Naive thymus-derived CD4-positive, alpha-beta T cell (primary cell): ENCODE data around the gene CDH13. TPM values are rescaled to one million over a fixed set of nuclear protein-coding genes. Genes with fewer than 3 reads are reported as not detected.

Source experiments
- ATAC-seq: fragments of 150-1000 bp; cut with Tn5 transposase; 2 replicates; pipeline ENCODE4 v1.10.0; 2021; ENCODE audit warnings: mild to moderate bottlenecking, moderate library complexity
- CTCF ChIA-PET: fragments of 350-600 bp; sonication (Branson Sonifier 250); formaldehyde crosslinking; loops from one replicate; lab custom pipeline; 2021; ENCODE audit warnings: antibody characterized with exemption; lab: Charles Lee
- POLR2A ChIA-PET: fragments of 350-600 bp; sonication (Branson Sonifier 250); formaldehyde crosslinking; loops from one replicate; lab custom pipeline; 2021; ENCODE audit warnings: antibody characterized with exemption, inconsistent platforms; lab: Charles Lee
- DNase-seq, 9 donors: peaks; one replicate each; pipeline versions ENCODE4 v3.0.0 to v3.0.0-alpha.2; 2020 to 2022; ENCODE audit warnings: mixed read lengths in 1 of 9
- H3K27ac ChIP-seq: one replicate; pipeline ENCODE4 v1.7.0; 2013; ENCODE audit warnings: mild to moderate bottlenecking, low read depth, low read length, moderate library complexity
- H3K27me3 ChIP-seq, 2 donors: one replicate each; pipeline ENCODE4 v1.7.0; 2013; ENCODE audit warnings: low read length in 2 of 2, mild to moderate bottlenecking in 2 of 2, moderate library complexity in 2 of 2; ENCODE audit not compliant: control insufficient read depth in 2 of 2, insufficient read depth in 2 of 2
- H3K36me3 ChIP-seq, 3 experiments: 1 replicate in 2 of 3; 2 replicates in 1 of 3; pipeline ENCODE4 v1.7.0; 2013; ENCODE audit warnings: low read length in 3 of 3, mild to moderate bottlenecking in 3 of 3, moderate library complexity in 1 of 3; ENCODE audit not compliant: insufficient read depth in 3 of 3, control insufficient read depth in 2 of 3
- H3K4me1 ChIP-seq, 2 donors: one replicate each; pipeline ENCODE4 v1.7.0; 2013; ENCODE audit warnings: low read length in 2 of 2, mild to moderate bottlenecking in 2 of 2, moderate library complexity in 1 of 2; ENCODE audit not compliant: control insufficient read depth in 2 of 2, insufficient read depth in 2 of 2
- H3K4me3 ChIP-seq: 2 replicates; pipeline ENCODE4 v1.7.0; 2013; ENCODE audit warnings: mild to moderate bottlenecking, low read length
- H3K9me3 ChIP-seq, 3 experiments: 1 replicate in 2 of 3; 2 replicates in 1 of 3; pipeline ENCODE4 v1.7.0; 2013; ENCODE audit warnings: low read length in 3 of 3; ENCODE audit not compliant: control insufficient read depth in 2 of 3
- H3K27ac Mint-ChIP-seq, 9 donors: one replicate each; pipeline ENCODE4 v1.8.0; 2020 to 2022; ENCODE audit warnings: mixed read lengths in 9 of 9, mild to moderate bottlenecking in 8 of 9, moderate library complexity in 5 of 9, inconsistent platforms in 2 of 9
- H3K27me3 Mint-ChIP-seq, 5 donors: one replicate each; pipeline ENCODE4 v1.8.0; 2021 to 2022; ENCODE audit warnings: mixed read lengths in 5 of 5, mild to moderate bottlenecking in 1 of 5
- H3K36me3 Mint-ChIP-seq, 5 donors: one replicate each; pipeline ENCODE4 v1.8.0; 2020 to 2022; ENCODE audit warnings: mixed read lengths in 5 of 5, mild to moderate bottlenecking in 3 of 5, inconsistent platforms in 1 of 5
- H3K4me1 Mint-ChIP-seq, 7 donors: one replicate each; pipeline ENCODE4 v1.8.0; 2020 to 2022; ENCODE audit warnings: mixed read lengths in 7 of 7, mild to moderate bottlenecking in 3 of 7, inconsistent platforms in 1 of 7
- H3K4me3 Mint-ChIP-seq, 10 donors: one replicate each; pipeline ENCODE4 v1.8.0; 2020 to 2022; ENCODE audit warnings: mild to moderate bottlenecking in 10 of 10, mixed read lengths in 10 of 10, moderate library complexity in 6 of 10, inconsistent platforms in 2 of 10
- H3K9me3 Mint-ChIP-seq, 11 donors: one replicate each; pipeline ENCODE4 v1.8.0; 2020 to 2022; ENCODE audit warnings: mixed read lengths in 11 of 11, mild to moderate bottlenecking in 4 of 11, inconsistent platforms in 1 of 11, moderate library complexity in 1 of 11
- intact Hi-C, 2 donors: fragments of 100-400 bp; cut with micrococcal nuclease; formaldehyde crosslinking; loops; one replicate each; pipeline ENCODE4 v1.15.1; 2023
- polyA plus RNA-seq, 2 donors: library from polyadenylated mRNA; unstranded; fragments of 300-500 nt; fragmentation: Illumina TruSeq; gene quantifications; one replicate each; pipeline ENCODE4 v1.2.3, GENCODE V29; 2021
- total RNA-seq, 6 experiments: library from RNA in 5 of 6; stranded (reverse) in 5 of 6; gene quantifications; 1 replicate in 5 of 6; 2 replicates in 1 of 6; pipeline ENCODE4 v1.2.3 and lab custom pipeline; 2021 to 2026

The CDH13 gene
- total and polyA plus RNA-seq, 7 experiments from 2014 or later: not detected

- ATAC-seq (no peak), DNase-seq (no peak)
- Histone ChIP-seq H3K4me3 (no peak overlapping the region), H3K27ac (no peak overlapping the region), H3K4me1 (peaks cover 27 to 43% of the 10 kb centered on the region in 2 donors), H3K36me3 (no peaks in the 10 kb centered on the region), H3K9me3 (no peaks in the 10 kb centered on the region), H3K27me3 (no peaks in the 10 kb centered on the region)
- Mint-ChIP-seq H3K36me3 (peaks cover 0 to 21% (median 0%) of the 10 kb centered on the region in 5 donors), H3K27me3 (peaks cover 0 to 29% (median 0%) of the 10 kb centered on the region in 5 donors), H3K9me3 (peaks cover 0 to 6% (median 0%) of the 10 kb centered on the region in 11 donors), H3K4me1 (peaks cover 21 to 50% (median 44%) of the 10 kb centered on the region in 7 donors), H3K4me3 (peak overlapping the region in 3 of 10 donors; percentile 28 to 74 (median 30)), H3K27ac (peak overlapping the region in 5 of 9 donors; percentile 19 to 73 (median 39))
- intact Hi-C loops: no loop called here
- ChIA-PET POLR2A (no interaction called here), CTCF (no interaction called here)
Observed at GRCh38 chr16:82660075-82660645, 33.4 kb downstream of the CDH13 start.

GRCh38 chr16:82660966-82661365 lies 34.2 kb downstream of the CDH13 start:
- Histone ChIP-seq H3K27me3 (no peaks in the 10 kb centered on the region), H3K4me1 (peaks cover 21 to 37% of the 10 kb centered on the region in 2 donors), H3K4me3 (no peak overlapping the region), H3K36me3 (no peaks in the 10 kb centered on the region), H3K9me3 (no peaks in the 10 kb centered on the region), H3K27ac (no peak overlapping the region)
- ATAC-seq (no peak), DNase-seq (no peak)
- Mint-ChIP-seq H3K27ac (peak overlapping the region in 1 of 9 donors; percentile 9), H3K9me3 (peaks cover 0 to 5% (median 0%) of the 10 kb centered on the region in 11 donors), H3K4me1 (peaks cover 16 to 42% (median 37%) of the 10 kb centered on the region in 7 donors), H3K4me3 (no peak overlapping the region), H3K36me3 (peaks cover 0 to 20% (median 0%) of the 10 kb centered on the region in 5 donors), H3K27me3 (peaks cover 0 to 35% (median 0%) of the 10 kb centered on the region in 5 donors)
- ChIA-PET POLR2A (no interaction called here), CTCF (no interaction called here)
- intact Hi-C loops: no loop called here

- CTCF ChIA-PET: no interaction called here
- Mint-ChIP-seq H3K4me1 (peaks cover 8 to 15% (median 10%) of the 10 kb centered on the region in 7 donors), H3K27me3 (peaks cover 0 to 46% (median 0%) of the 10 kb centered on the region in 5 donors), H3K4me3 (no peak overlapping the region), H3K27ac (no peak overlapping the region), H3K9me3 (peaks cover 0 to 3% (median 0%) of the 10 kb centered on the region in 11 donors), H3K36me3 (peaks cover 0 to 9% (median 0%) of the 10 kb centered on the region in 5 donors)
- intact Hi-C loops: no loop called here
- Histone ChIP-seq H3K4me3 (no peak overlapping the region), H3K27ac (no peak overlapping the region), H3K36me3 (no peaks in the 10 kb centered on the region), H3K4me1 (peaks cover 3 to 6% of the 10 kb centered on the region in 2 donors), H3K27me3 (no peaks in the 10 kb centered on the region), H3K9me3 (no peaks in the 10 kb centered on the region)
- POLR2A ChIA-PET: interaction anchor here (1.2 kb wide), 1 partner anchor 8 kb away, joined by 4 read pairs; no protein-coding TSS in a partner anchor
- ATAC-seq (no peak), DNase-seq (no peak)
Observed at GRCh38 chr16:82664181-82664580, 37.4 kb downstream of the CDH13 start.

GRCh38 chr16:82665025-82665424 lies 38.3 kb downstream of the CDH13 start:
- Mint-ChIP-seq H3K27ac (no peak overlapping the region), H3K27me3 (peaks cover 0 to 50% (median 0%) of the 10 kb centered on the region in 5 donors), H3K4me3 (no peak overlapping the region), H3K4me1 (peaks cover 5 to 9% (median 5%) of the 10 kb centered on the region in 7 donors), H3K36me3 (peaks cover 0 to 4% (median 0%) of the 10 kb centered on the region in 5 donors), H3K9me3 (peaks cover 0 to 3% (median 0%) of the 10 kb centered on the region in 11 donors)
- Histone ChIP-seq H3K36me3 (no peaks in the 10 kb centered on the region), H3K9me3 (no peaks in the 10 kb centered on the region), H3K27ac (no peak overlapping the region), H3K27me3 (no peaks in the 10 kb centered on the region), H3K4me1 (peaks cover 0 to 2% of the 10 kb centered on the region in 2 donors), H3K4me3 (no peak overlapping the region)
- ATAC-seq: no peak
- intact Hi-C loops: no loop called here
- CTCF ChIA-PET: no interaction called here
- POLR2A ChIA-PET: interaction anchor here (1.2 kb wide), 1 partner anchor 9 kb away, joined by 4 read pairs; no protein-coding TSS in a partner anchor
- DNase-seq: no peak

- DNase-seq (no peak), ATAC-seq (no peak)
- Mint-ChIP-seq H3K4me1 (peaks cover 0 to 3% (median 0%) of the 10 kb centered on the region in 7 donors), H3K9me3 (peaks cover 0 to 1% (median 0%) of the 10 kb centered on the region in 11 donors), H3K4me3 (no peak overlapping the region), H3K36me3 (no peaks in the 10 kb centered on the region), H3K27me3 (peaks cover 0 to 42% (median 0%) of the 10 kb centered on the region in 5 donors), H3K27ac (no peak overlapping the region)
- no peaks in the 10 kb centered on the region for H3K27me3 ChIP-seq
- H3K4me1 ChIP-seq: no peaks in the 10 kb centered on the region
- H3K27ac ChIP-seq: no peak overlapping the region
- intact Hi-C loops: no loop called here
- H3K4me3 ChIP-seq: no peak overlapping the region
- CTCF ChIA-PET: no interaction called here
- H3K9me3 ChIP-seq: no peaks in the 10 kb centered on the region
- H3K36me3 ChIP-seq: no peaks in the 10 kb centered on the region
- POLR2A ChIA-PET: interaction anchor here (0.7 kb wide), 2 partner anchors 22 to 1255 kb away, joined by 3 read pairs; no protein-coding TSS in a partner anchor
Observed at GRCh38 chr16:82667437-82667836, 40.7 kb downstream of the CDH13 start.

GRCh38 chr16:82668094-82668493 lies 41.3 kb downstream of the CDH13 start:
- Mint-ChIP-seq H3K27ac (no peak overlapping the region), H3K27me3 (peaks cover 0 to 44% (median 0%) of the 10 kb centered on the region in 5 donors), H3K4me3 (no peak overlapping the region), H3K9me3 (peaks cover 0 to 2% (median 0%) of the 10 kb centered on the region in 11 donors), H3K36me3 (no peaks in the 10 kb centered on the region), H3K4me1 (peaks cover 0 to 5% (median 0%) of the 10 kb centered on the region in 7 donors)
- CTCF ChIA-PET: interaction anchor here (0.8 kb wide), 1 partner anchor 25 kb away, joined by 3 read pairs; no protein-coding TSS in a partner anchor
- H3K4me3 ChIP-seq: no peak overlapping the region
- H3K27me3 ChIP-seq: no peaks in the 10 kb centered on the region
- POLR2A ChIA-PET: no interaction called here
- no peaks in the 10 kb centered on the region for H3K36me3 ChIP-seq
- H3K27ac ChIP-seq: no peak overlapping the region
- H3K4me1 ChIP-seq: no peaks in the 10 kb centered on the region
- ATAC-seq: no peak
- intact Hi-C loops: no loop called here
- H3K9me3 ChIP-seq: no peaks in the 10 kb centered on the region
- DNase-seq: no peak
